Gastrocnemius medialis (tissue), 4 donors: ENCODE results near the gene RUFY1. TPM values are rescaled to one million over a fixed set of nuclear protein-coding genes. Genes with fewer than 3 reads are reported as not detected.

Experiments
- ATAC-seq, 2 donors: fragments of 150-250 bp; one replicate each; pipeline ENCODE4 v1.9.1; 2016
- DNase-seq, 2 donors: peaks; one replicate each; pipeline ENCODE4 v3.0.0-alpha.2; 2019
- H3K27ac ChIP-seq, 4 donors: fragments of 200-600 bp; sonication (generic); 1 replicate in 1 of 4; 2 replicates in 3 of 4; pipeline ENCODE4 v1.5.1; 2016 to 2018; ENCODE audit warnings: mild to moderate bottlenecking in 2 of 4, moderate library complexity in 1 of 4
- H3K27me3 ChIP-seq, 3 donors: fragments of 200-600 bp; sonication (generic) in 2 of 3; 1 replicate in 1 of 3; 2 replicates in 2 of 3; pipeline versions ENCODE4 v1.5.1 to v1.6.0; 2016 to 2019; ENCODE audit warnings: mild to moderate bottlenecking in 1 of 3, moderate library complexity in 1 of 3
- H3K36me3 ChIP-seq, 2 donors: fragments of 200-600 bp; sonication (generic) in 1 of 2; one replicate each; pipeline ENCODE4 v1.5.1; 2017 to 2018
- H3K4me1 ChIP-seq, 2 donors: fragments of 200-600 bp; sonication (generic) in 1 of 2; one replicate each; pipeline ENCODE4 v1.5.1; 2016 to 2017; ENCODE audit warnings: mild to moderate bottlenecking in 2 of 2
- H3K4me3 ChIP-seq, 4 donors: fragments of 200-600 bp; sonication (generic) in 3 of 4; 1 replicate in 1 of 4; 2 replicates in 3 of 4; pipeline ENCODE4 v1.5.1; 2016 to 2019; ENCODE audit warnings: mild to moderate bottlenecking in 2 of 4
- H3K9me3 ChIP-seq, 3 donors: fragments of 200-600 bp; sonication (generic) in 2 of 3; 1 replicate in 1 of 3; 2 replicates in 2 of 3; pipeline ENCODE4 v1.5.1; 2016 to 2019
- CTCF ChIP-seq, 5 experiments: fragments of 450-650 bp in 3 of 5; fragments of 200-600 bp in 2 of 5; sonication (generic) in 2 of 5; IDR thresholded peaks in 4 of 5; conservative IDR thresholded peaks in 1 of 5; 1 replicate in 4 of 5; 2 replicates in 1 of 5; pipeline ENCODE4 v1.5.1; 2016 to 2019; ENCODE audit warnings: antibody characterized with exemption in 5 of 5, mild to moderate bottlenecking in 3 of 5, moderate library complexity in 3 of 5
- POLR2A ChIP-seq, 2 donors: fragments of 450-650 bp; IDR thresholded peaks; one replicate each; pipeline ENCODE4 v1.6.1; 2017; ENCODE audit warnings: antibody characterized with exemption in 2 of 2, mild to moderate bottlenecking in 2 of 2, moderate library complexity in 2 of 2
- in situ Hi-C, 4 donors: fragments of 200-750 bp; cut with MboI; loops; one replicate each; pipeline versions ENCODE4 v1.15.0 to v1.8.0; 2017; ENCODE audit warnings: low sequenced_read_pairs in 4 of 4
- intact Hi-C: fragments of 100-400 bp; cut with DNase I; formaldehyde crosslinking; loops from one replicate; pipeline ENCODE4 v1.15.1; 2023; ENCODE audit warnings: low total_unique reads
- total RNA-seq, 4 donors: library from RNA; depleted of rRNA; stranded (reverse); fragments of >200 nt; gene quantifications; one replicate each; pipeline versions ENCODE4 v1.1.0 to v1.2.3, GENCODE V29; 2016

The RUFY1 gene
- total RNA-seq, 4 donors from 2014 or later, result 19.6 to 36.3 (median 26.0) TPM

DNA sequence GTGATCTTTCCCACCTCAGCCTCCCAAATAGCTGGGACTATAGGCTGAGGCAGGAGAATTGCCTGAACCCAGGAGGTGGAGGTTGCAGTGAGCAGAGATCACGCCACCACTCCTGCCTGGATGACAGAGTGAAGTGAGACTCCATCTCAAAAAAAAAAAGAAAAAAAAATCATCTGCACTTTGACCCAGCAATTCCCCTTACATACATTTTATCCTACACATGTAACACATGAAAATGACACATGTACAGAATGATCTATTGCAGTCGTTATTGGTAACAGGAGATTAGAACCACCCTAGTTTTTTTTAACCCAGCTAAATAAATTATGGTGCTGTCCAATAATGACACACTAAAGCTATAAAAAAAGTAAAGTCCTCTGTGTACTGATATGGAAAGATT is 14.2 kb downstream of the RUFY1 start:
- Histone ChIP-seq H3K9me3 (no peaks in the 10 kb centered on the region), H3K36me3 (peaks cover 2 to 69% of the 10 kb centered on the region in 2 donors)
- intact Hi-C loops, result loop anchor here (10.0 kb wide), 1 partner anchor 240 kb away; the partner anchor contains the start of gene MGAT4B

GRCh38 chr5:179568721-179569120 is 18.4 kb downstream of the RUFY1 start:
- Histone ChIP-seq H3K4me3 (no peak overlapping the region), H3K27ac (peak overlapping the region in 1 of 4 donors; percentile 28), H3K36me3 (peaks cover 2 to 71% of the 10 kb centered on the region in 2 donors), H3K9me3 (no peaks in the 10 kb centered on the region), H3K4me1 (no peaks in the 10 kb centered on the region), H3K27me3 (no peaks in the 10 kb centered on the region)
- DNase-seq, result no peak
- in situ Hi-C loops, result no loop called here
- intact Hi-C loops, result loop anchor here (10.0 kb wide), 1 partner anchor 236 kb away; the partner anchor contains the start of gene MGAT4B
- ATAC-seq, result peak in 1 of 2 donors; percentile 42
- TF ChIP-seq CTCF (IDR thresholded peaks at IDR 0.05 in 4 of 5, conservative IDR thresholded peaks at IDR 0.05 in 1 of 5), result no peak
- TF ChIP-seq POLR2A (IDR thresholded peaks at IDR 0.05), result no peak

More for the DNA sequence above, 14.2 kb downstream of the RUFY1 start:
- Histone ChIP-seq H3K4me1 (peaks cover 5 to 6% of the 10 kb centered on the region in 2 donors), H3K4me3 (no peak overlapping the region), H3K27ac (no peak overlapping the region), H3K27me3 (no peaks in the 10 kb centered on the region)
- no peak for DNase-seq
- no peak for ATAC-seq
- in situ Hi-C loops, result no loop called here
- TF ChIP-seq POLR2A (IDR thresholded peaks at IDR 0.05), result no peak
- TF ChIP-seq CTCF (IDR thresholded peaks at IDR 0.05 in 4 of 5, conservative IDR thresholded peaks at IDR 0.05 in 1 of 5), result no peak

GRCh38 chr5:179572386-179572785 is 22.0 kb downstream of the RUFY1 start:
- Histone ChIP-seq H3K4me1 (no peaks in the 10 kb centered on the region), H3K27me3 (no peaks in the 10 kb centered on the region), H3K4me3 (no peak overlapping the region), H3K9me3 (no peaks in the 10 kb centered on the region), H3K36me3 (peaks cover 0 to 59% of the 10 kb centered on the region in 2 donors), H3K27ac (no peak overlapping the region)
- no peak for TF ChIP-seq CTCF (IDR thresholded peaks at IDR 0.05 in 4 of 5, conservative IDR thresholded peaks at IDR 0.05 in 1 of 5)
- TF ChIP-seq POLR2A (IDR thresholded peaks at IDR 0.05), result no peak
- ATAC-seq, result no peak
- no peak for DNase-seq
- intact Hi-C loops, result no loop called here
- in situ Hi-C loops, result no loop called here

DNA sequence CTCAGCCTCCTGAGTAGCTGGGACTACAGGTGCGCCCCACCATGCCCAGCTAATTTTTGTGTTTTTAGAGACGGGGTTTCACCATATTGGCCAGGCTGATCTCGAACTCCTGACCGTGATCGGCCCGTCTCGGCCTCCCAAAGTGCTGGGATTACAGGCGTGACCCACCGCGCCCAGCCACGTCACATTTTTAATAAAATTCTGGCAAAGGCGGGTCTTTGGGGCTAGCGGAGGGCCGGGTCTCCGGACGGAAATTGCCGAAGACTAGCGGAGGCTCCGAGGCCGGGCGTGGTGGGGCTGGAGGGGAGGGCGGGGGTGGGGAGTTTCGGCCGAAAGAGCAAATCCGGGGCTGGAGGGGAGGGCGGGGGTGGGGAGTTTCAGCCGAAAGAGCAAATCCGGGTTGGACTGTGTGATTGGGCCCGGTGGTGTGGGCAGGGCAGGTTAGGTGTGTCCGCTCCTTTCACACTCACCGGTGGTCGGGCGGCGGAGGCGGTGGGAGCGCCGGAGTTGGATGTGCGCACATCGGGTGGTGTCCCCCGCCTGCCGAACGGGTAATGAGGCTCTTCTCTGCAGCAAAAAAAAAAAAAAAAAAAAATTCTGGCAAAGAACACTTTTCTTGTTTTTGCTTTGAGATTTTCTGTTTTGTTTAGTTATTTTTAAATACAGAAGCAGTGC is 27.1 kb downstream of the RUFY1 start:
- Histone ChIP-seq H3K27me3 (no peaks in the 10 kb centered on the region), H3K27ac (no peak overlapping the region), H3K4me1 (no peaks in the 10 kb centered on the region), H3K9me3 (no peaks in the 10 kb centered on the region), H3K36me3 (peaks cover 2 to 47% of the 10 kb centered on the region in 2 donors), H3K4me3 (no peak overlapping the region)
- DNase-seq, result no peak
- in situ Hi-C loops (no loop called here), intact Hi-C loops (no loop called here)
- no peak for ATAC-seq
- no peak for TF ChIP-seq POLR2A (IDR thresholded peaks at IDR 0.05)
- TF ChIP-seq CTCF (IDR thresholded peaks at IDR 0.05 in 4 of 5, conservative IDR thresholded peaks at IDR 0.05 in 1 of 5), result no peak
